Measurements from ENCODE around the gene NVL.

DNA sequence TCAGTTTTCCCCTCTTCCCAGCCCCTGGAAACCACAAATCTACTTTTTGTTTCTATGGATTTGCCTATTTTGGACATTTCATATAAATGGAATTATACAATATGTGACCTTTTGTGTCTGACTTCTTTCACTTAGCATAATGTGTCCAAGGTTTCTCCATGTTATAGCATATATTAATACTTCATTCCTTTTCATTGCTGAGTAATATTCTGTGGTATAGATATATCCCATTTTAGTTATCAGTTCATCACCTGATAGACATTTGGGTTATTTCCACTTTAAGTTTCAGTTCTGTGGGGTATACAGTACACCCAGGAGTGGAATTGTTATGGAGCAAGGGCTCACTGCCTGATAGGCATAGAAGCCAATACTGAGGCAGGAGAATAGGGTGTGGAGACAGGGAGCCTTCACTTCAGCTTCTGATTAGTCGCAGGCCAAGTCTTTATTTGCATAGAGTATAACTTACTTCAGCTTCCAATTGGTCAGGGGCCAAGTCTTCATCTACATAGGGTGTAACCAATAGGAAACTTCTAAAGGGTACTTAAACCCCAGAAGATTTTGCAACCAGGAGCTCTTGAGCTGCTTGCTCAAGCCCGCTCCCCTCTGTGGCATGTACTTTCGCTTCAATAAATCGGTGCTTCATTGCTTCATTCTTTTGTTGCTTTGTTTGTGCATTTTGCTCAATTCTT lies 8.3 kb upstream of the NVL start:
- TF ChIP-seq, protein P1, sequence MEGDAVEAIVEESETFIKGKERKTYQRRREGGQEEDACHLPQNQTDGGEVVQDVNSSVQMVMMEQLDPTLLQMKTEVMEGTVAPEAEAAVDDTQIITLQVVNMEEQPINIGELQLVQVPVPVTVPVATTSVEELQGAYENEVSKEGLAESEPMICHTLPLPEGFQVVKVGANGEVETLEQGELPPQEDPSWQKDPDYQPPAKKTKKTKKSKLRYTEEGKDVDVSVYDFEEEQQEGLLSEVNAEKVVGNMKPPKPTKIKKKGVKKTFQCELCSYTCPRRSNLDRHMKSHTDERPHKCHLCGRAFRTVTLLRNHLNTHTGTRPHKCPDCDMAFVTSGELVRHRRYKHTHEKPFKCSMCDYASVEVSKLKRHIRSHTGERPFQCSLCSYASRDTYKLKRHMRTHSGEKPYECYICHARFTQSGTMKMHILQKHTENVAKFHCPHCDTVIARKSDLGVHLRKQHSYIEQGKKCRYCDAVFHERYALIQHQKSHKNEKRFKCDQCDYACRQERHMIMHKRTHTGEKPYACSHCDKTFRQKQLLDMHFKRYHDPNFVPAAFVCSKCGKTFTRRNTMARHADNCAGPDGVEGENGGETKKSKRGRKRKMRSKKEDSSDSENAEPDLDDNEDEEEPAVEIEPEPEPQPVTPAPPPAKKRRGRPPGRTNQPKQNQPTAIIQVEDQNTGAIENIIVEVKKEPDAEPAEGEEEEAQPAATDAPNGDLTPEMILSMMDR (conservative IDR thresholded peaks at IDR 0.05 in 1 of 2, IDR thresholded peaks at IDR 0.05 in 1 of 2; ENCODE audit: extremely low read depth in 1 of 2, insufficient read depth in 1 of 2, low read depth in 1 of 2, low read length in 2 of 2), result no peak
- no peak for TF ChIP-seq EZH2 (IDR thresholded peaks at IDR 0.05; ENCODE audit: borderline replicate concordance, low read length)

Measured in mammary epithelial cell (primary cell).